Measurements from ENCODE around the gene MRPS12.

DNA sequence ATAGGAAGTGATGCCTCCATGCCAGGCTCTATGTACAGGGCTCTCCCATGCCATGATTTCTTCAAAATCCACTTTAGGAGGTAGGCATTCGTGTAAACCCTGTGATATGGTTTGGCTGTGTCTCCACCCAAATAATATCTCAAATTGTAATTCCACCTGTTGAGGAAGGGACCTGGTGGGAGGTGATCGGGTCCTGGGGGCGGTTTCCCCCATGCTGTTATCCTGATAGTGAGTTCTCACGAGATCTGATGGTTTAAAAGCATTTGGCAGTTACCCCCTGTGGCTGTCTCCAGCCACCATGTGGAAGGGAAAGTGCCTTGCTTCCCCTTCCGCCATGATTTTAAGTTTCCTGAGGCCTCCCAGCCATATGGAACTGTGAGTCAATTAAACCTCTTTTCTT, 8.3 kb upstream of the MRPS12 start:
- TF ChIP-seq FOSL1 (tag; conservative IDR thresholded peaks at IDR 0.05) (no peak), MYBL2 (IDR thresholded peaks at IDR 0.05; ENCODE audit: low read depth) (no peak), MYBL2 (CRISPR knock-in tag; IDR thresholded peaks at IDR 0.05; ENCODE audit: borderline replicate concordance) (no peak), E2F3 (CRISPR knock-in tag; IDR thresholded peaks at IDR 0.05) (no peak), RBM17 (IDR thresholded peaks at IDR 0.05; ENCODE audit: borderline replicate concordance, low read depth, low read length) (no peak), EGR1 (conservative IDR thresholded peaks at IDR 0.05) (no peak), HDAC2 (IDR thresholded peaks at IDR 0.05) (no peak), STAT5B (CRISPR knock-in tag; IDR thresholded peaks at IDR 0.05) (no peak), ZNF436 (CRISPR knock-in tag; IDR thresholded peaks at IDR 0.05) (no peak)
- TF ChIP-seq, protein P1, sequence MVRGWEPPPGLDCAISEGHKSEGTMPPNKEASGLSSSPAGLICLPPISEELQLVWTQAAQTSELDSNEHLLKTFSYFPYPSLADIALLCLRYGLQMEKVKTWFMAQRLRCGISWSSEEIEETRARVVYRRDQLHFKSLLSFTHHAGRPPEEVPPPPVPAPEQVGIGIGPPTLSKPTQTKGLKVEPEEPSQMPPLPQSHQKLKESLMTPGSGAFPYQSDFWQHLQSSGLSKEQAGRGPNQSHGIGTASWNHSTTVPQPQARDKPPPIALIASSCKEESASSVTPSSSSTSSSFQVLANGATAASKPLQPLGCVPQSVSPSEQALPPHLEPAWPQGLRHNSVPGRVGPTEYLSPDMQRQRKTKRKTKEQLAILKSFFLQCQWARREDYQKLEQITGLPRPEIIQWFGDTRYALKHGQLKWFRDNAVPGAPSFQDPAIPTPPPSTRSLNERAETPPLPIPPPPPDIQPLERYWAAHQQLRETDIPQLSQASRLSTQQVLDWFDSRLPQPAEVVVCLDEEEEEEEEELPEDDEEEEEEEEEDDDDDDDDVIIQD (CRISPR knock-in tag; IDR thresholded peaks at IDR 0.05): no peak
- TF ChIP-seq, protein P2, sequence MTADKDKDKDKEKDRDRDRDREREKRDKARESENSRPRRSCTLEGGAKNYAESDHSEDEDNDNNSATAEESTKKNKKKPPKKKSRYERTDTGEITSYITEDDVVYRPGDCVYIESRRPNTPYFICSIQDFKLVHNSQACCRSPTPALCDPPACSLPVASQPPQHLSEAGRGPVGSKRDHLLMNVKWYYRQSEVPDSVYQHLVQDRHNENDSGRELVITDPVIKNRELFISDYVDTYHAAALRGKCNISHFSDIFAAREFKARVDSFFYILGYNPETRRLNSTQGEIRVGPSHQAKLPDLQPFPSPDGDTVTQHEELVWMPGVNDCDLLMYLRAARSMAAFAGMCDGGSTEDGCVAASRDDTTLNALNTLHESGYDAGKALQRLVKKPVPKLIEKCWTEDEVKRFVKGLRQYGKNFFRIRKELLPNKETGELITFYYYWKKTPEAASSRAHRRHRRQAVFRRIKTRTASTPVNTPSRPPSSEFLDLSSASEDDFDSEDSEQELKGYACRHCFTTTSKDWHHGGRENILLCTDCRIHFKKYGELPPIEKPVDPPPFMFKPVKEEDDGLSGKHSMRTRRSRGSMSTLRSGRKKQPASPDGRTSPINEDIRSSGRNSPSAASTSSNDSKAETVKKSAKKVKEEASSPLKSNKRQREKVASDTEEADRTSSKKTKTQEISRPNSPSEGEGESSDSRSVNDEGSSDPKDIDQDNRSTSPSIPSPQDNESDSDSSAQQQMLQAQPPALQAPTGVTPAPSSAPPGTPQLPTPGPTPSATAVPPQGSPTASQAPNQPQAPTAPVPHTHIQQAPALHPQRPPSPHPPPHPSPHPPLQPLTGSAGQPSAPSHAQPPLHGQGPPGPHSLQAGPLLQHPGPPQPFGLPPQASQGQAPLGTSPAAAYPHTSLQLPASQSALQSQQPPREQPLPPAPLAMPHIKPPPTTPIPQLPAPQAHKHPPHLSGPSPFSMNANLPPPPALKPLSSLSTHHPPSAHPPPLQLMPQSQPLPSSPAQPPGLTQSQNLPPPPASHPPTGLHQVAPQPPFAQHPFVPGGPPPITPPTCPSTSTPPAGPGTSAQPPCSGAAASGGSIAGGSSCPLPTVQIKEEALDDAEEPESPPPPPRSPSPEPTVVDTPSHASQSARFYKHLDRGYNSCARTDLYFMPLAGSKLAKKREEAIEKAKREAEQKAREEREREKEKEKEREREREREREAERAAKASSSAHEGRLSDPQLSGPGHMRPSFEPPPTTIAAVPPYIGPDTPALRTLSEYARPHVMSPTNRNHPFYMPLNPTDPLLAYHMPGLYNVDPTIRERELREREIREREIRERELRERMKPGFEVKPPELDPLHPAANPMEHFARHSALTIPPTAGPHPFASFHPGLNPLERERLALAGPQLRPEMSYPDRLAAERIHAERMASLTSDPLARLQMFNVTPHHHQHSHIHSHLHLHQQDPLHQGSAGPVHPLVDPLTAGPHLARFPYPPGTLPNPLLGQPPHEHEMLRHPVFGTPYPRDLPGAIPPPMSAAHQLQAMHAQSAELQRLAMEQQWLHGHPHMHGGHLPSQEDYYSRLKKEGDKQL (CRISPR knock-in tag; IDR thresholded peaks at IDR 0.05; ENCODE audit: borderline replicate concordance): no peak
- TF ChIP-seq, protein P3, sequence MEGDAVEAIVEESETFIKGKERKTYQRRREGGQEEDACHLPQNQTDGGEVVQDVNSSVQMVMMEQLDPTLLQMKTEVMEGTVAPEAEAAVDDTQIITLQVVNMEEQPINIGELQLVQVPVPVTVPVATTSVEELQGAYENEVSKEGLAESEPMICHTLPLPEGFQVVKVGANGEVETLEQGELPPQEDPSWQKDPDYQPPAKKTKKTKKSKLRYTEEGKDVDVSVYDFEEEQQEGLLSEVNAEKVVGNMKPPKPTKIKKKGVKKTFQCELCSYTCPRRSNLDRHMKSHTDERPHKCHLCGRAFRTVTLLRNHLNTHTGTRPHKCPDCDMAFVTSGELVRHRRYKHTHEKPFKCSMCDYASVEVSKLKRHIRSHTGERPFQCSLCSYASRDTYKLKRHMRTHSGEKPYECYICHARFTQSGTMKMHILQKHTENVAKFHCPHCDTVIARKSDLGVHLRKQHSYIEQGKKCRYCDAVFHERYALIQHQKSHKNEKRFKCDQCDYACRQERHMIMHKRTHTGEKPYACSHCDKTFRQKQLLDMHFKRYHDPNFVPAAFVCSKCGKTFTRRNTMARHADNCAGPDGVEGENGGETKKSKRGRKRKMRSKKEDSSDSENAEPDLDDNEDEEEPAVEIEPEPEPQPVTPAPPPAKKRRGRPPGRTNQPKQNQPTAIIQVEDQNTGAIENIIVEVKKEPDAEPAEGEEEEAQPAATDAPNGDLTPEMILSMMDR (IDR thresholded peaks at IDR 0.05 in 2 of 3, conservative IDR thresholded peaks at IDR 0.05 in 1 of 3; ENCODE audit: insufficient read depth in 2 of 3, low read depth in 1 of 3, low read length in 3 of 3): no peak
- TF ChIP-seq, protein P4, sequence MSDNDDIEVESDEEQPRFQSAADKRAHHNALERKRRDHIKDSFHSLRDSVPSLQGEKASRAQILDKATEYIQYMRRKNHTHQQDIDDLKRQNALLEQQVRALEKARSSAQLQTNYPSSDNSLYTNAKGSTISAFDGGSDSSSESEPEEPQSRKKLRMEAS (CRISPR knock-in tag; IDR thresholded peaks at IDR 0.05): no peak
- TF ChIP-seq, protein P5, sequence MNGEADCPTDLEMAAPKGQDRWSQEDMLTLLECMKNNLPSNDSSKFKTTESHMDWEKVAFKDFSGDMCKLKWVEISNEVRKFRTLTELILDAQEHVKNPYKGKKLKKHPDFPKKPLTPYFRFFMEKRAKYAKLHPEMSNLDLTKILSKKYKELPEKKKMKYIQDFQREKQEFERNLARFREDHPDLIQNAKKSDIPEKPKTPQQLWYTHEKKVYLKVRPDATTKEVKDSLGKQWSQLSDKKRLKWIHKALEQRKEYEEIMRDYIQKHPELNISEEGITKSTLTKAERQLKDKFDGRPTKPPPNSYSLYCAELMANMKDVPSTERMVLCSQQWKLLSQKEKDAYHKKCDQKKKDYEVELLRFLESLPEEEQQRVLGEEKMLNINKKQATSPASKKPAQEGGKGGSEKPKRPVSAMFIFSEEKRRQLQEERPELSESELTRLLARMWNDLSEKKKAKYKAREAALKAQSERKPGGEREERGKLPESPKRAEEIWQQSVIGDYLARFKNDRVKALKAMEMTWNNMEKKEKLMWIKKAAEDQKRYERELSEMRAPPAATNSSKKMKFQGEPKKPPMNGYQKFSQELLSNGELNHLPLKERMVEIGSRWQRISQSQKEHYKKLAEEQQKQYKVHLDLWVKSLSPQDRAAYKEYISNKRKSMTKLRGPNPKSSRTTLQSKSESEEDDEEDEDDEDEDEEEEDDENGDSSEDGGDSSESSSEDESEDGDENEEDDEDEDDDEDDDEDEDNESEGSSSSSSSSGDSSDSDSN (IDR thresholded peaks at IDR 0.05; ENCODE audit: borderline replicate concordance in 1 of 2, low read depth in 2 of 2, low read length in 2 of 2): no peak
